NCI-H774 (cell line): Measurements from ENCODE around the gene BARD1.
"Not testable (repeated sequence)": the region's sequence is repeated elsewhere in the genome, so short reads cannot be mapped to it uniquely, and the experiment has no call there.

ENCODE experiments used
- DNase-seq: peaks from one replicate; lab custom pipeline; 2025; lab: John Stamatoyannopoulos, UW

Gene BARD1

DNA sequence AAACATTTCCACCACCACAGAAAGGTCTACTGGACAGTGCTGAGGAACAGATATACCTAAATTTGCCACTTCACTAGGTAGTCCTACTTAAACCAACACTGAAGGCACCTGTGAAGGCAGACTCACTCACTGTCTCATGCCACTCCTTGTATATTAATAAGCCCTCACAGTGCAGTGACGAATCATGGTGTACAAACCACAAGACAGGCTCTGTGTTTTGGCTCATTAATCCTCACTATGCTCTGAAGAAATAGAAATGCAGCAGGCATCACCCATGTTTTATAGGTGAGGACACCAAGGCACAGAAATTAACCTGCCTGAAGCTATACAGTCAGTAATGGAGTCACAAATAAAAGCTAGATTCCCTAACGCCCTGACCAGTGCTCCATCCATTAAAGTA is 44.3 kb downstream of the BARD1 start:
- DNase-seq, result no peak

DNA sequence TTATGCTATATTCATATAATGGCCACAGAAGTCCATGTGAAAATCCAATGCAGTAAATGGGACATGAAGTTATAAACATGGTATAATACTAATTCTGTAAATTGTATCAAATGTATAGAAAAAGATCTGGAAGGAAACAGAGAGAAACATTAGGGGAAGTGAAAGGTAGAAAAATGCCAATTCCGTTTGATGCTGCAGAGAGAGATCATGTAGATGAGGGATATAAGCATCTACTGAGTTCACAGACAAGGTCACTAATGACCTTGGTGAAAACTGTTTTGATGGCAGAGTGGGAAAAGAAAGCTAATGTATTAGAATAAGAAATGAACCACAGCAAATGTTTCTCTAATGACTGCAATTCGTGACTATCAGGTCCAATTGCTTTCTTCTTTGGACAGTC is 56.0 kb downstream of the BARD1 start:
- no peak for DNase-seq

DNA sequence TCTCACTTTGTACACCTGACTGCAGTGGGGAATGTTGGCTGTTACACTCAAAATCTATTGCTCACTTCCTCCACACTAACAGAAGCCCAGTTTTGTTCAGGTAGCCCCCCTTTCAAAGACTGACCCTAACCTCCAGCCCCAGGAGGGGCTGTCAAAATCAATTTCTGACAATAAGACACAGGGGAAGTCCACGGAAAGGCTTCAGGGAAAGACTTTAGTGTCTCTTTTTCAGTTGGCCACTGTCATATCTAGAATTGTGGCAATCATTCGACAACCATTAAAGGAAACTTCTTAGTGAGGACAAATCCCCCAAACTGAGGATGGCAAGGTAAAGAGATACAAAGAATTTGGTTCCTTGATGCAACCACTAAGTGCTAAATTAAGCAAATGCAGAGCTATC is 59.0 kb downstream of the BARD1 start:
- DNase-seq, result no peak

DNA sequence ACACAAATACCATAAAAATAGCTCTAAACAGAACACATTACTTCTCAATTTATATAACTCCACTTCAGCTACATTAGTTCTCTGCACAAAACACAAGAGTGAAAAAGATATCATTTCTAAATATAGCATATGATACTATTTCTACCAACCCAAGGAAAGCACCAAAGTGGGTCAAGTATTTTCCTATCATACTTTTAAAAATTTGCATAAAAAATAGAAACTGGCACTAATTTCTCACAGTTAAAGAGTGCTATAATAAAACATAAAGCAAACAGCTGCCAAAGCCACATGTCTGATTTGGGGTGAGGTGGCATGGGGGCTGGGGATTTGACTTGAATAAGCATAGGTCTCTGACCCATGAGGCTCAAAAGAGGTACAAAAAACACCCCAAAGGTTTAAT is 61.5 kb downstream of the BARD1 start:
- no peak for DNase-seq

DNA sequence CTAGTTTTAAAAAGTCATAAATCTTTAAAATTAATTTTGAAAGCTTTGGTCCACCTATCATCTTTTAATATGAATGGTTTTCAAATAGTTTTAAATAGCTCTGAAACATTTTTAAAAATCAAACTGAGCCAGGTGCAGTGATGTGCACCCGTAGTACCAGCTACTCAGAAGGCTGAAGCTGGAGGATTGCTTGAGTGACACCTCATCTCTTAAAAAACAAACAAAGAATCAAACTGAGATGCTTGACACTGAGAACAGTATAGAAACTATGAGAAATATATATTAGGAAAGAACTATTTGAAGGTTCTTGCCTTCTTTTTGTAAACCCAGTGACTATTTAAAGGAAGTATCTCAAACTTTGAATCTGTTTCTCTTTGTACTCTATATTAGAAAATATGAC is 67.4 kb downstream of the BARD1 start:
- DNase-seq, result no peak

DNA sequence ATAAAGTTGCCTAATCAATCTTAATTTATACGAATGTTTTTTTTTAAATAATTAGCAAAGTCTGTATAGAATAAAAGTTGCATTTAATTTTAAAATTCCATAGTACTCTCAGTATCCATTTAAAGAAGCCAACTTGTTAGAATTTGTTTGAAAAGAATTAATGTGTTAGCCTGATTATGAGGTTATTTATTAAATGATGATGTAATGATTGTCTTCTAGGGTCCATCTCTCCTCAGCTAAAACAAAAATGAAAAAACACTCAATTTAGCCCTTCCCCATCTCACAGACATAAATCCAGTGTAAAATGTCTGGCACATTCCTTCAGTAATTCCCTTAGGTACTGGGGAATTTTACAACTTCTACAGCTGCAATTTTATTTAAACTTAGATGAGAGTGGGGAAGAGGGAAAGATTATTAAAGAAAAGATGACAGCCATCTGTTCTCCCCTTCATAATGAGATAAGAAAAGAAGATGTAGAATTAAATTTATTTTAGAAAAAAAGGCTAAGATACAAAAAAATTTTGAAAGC is 68.6 kb downstream of the BARD1 start:
- DNase-seq, result no peak

DNA sequence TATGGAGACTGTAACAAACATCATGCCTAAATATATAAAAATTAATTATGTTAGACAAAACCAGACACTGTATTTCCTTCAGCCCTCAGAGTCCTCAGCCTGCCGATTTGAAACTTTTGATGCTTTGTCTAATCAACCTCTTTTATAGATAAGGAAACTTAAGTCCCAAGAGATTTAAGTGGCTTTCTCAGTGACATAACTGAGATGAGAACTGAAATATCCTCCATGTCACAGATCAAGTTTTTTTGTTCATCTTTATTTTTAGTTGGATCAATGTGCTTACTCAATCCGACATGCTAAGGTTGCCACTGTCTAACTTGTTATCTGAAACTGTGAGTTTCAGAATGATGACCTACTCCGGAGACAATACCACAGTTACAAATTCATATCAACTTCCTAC is 72.3 kb downstream of the BARD1 start:
- no peak for DNase-seq

DNA sequence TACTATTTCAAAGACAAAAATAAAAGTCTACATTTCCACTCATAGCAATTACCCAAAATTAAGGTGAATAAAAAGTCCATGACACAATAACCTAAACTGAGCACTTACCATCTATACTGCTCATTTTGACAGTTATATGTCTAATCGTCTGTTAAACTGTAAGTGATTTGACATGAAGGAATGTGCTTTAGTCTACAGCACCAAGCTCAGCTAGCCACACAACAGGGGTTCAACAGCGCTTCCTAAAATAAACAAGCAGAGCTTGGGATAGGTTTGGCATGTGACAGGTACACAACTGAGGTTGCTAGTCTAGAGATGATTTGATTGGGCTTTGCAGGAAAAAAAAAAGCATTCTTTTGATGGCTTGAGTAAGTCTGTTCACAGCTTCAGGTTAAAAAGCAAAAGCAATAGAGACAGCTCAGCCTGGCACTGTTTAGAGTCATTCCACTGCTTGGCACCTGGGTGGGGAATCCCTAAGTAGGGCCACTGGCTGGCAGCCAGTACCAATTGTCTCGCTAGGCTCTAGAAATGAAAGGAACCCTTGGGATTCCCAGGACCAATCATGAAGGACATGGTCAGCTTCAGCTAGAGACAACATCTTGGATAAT is 78.6 kb downstream of the BARD1 start:
- no peak for DNase-seq

DNA sequence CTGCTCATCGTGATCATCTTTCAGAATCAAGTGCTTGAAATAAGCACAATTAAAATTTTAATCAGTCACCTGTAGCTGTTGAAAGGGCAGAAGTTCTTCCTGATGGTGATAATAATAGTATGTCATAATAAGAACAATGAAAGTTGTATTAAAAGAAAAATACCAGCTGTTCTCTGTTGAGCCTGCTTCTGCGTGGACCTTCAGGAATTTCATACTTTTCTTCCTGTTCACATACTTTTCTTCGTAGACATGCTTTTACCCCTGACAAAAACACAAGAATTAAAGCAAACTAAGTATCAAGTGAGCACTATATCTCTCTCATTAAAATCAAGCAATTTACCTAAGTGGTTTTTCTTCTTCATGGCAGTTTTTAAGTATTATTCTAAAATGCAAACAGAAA is 79.2 kb downstream of the BARD1 start:
- DNase-seq, result no peak

DNA sequence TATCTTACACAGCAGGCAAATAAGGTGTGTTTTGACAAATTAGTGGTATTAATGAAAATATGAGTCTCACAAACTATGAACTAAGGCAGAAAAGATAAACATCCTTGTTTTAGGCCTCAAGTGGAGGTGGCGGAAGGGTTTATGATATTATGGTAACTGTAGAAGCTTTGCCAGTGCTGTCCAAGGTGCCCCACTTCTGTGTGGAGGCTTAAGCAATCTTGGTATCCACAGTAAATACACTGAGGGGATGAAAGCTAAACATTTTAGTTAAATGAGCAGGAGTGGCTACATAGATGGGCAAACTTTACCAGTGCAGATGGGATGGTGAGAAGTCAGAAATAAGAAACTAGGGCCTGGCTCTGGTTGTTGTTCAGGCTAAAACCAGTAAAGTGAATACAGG is 84.7 kb downstream of the BARD1 start:
- DNase-seq, result no peak

DNA sequence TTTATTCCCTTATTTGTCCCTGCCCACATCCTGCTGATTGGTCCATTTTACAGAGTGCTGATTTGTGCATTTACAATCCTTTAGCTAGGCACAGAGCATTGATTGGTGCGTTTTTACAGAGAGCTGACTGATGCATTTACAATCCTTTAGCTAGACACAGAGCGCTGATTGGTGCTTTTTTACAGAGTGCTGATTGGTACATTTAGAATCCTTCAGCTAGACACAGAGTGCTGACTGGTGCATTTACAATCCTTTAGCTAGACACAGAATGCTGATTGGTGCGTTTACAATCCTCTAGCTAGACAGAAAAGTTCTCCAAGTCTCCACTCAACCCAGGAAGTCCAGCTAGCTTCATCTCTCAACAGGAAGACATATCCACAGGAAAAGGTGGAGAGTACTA is 91.6 kb downstream of the BARD1 start:
- not testable (repeated sequence) for DNase-seq

DNA sequence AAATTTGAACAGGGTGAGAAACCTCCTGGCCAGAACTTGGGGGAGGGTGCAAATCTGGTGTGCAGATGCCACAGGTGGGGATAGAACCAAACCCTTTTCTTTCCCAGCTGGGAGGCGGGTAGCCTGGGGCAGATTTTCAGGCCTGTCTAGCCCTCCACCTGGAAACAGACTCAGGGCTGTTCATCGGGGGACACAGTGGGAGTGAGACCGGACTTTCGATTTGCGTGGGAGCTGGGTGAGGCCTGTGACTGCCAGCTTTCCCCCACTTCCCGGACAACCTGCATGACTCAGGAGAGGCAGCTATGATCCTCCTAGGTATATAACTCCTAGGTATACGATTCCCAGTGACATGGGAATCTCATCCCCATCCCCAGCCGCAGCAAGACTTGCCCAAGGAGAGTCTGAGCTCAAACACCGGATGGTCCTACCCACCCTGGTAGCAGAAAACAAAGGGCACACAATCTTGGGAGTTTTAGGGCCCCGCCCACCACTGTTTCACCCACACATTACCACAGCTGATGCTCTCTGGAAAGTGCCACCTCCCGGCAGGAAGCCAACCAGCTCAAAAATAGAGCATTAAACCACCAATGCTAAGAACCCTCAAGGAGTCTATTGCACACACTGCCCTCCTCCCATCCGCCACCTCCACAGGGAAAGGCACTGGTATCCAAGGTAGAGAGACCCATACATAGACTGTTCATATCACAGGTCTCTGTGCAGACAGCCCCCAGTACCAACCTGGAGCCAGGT is 92.5 kb downstream of the BARD1 start:
- DNase-seq, result no peak

DNA sequence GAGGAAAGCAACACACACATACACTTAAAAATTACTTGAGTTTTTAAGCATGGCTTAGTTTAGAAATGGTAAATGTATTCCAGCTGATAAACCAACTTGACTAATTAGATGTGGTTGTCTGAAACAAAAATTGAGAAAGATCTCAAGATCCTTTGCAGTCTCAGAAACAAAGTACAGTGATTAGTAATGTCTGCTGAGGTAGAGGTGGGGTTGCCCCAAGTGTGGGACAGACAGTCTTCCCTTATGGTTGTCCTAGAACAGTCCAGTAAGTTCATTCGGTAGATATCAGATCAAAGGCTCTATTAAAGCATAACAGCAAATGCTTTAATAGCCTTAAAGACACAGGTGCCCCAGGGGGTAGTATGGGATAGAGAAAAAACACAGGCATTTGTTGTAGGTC is 94.5 kb downstream of the BARD1 start:
- DNase-seq, result no peak

DNA sequence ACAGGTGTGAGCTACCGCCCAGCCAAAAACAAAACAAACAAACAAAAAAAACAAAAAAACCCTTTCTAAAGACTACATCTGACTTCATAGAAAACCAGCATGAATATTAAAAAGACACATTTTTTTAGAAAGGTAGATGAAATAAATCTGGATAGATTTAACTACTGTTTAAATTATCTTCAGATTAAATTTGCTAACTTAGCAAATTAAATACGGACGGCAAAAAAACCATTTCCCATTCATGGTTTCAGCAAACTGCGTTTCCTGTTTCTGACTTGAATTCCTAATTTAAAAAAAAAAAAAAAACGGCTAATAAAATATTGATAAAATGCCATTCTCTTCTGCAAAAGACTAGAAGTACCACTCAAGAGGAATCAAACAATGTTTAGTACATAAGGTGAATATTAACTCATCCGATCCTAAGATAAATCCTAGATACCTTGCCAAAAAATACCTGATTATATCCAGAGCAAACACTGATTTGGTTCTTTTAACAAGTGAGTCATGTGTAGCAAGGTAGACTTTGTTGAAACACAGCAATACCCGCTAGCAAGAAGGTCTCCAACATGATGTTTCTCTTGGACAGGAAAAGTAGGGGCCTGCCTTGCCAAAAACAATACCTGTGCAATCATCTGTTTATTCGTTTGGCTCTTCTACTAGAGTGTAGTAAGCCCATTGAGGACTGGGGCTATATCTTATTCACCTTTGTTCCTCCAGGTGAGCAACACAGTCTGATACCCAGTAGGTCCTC is 96.2 kb downstream of the BARD1 start:
- DNase-seq, result no peak

DNA sequence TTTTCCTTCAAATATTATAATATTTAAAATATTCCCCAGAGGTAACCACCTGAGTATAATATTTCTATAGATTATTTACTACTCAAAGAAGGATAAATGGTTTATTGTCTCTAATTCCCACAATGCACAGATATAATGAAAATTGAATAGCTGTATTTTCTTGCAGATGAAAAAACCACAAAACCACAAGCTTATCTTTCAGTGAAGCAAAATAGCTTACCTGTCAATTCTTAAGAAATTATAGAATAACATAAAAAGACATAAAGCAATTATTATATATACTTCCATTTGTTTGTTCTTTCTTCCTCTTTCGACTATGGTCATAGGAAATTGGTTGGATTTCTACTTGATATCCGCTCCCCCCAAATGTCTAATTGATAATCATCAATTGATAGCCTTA is 98.8 kb downstream of the BARD1 start:
- no peak for DNase-seq

DNA sequence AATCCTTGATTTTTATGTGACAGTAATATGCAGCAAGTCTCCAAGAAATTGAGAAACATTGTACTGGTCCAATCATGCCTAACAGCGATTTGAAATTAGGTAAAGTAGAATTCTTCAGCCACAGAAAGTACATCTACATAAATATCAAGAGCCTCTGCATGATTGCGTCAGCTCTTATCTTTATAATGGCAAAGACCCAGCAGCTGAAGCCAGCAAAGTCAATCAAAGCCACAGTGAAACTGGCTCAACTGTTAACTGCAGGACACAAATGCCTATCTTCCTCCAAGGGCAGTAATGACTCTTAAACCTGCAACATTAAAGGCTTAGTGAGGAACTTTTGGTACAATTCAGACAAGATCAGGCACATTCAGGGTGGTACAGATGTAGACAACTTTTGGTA is 102.5 kb downstream of the BARD1 start:
- no peak for DNase-seq

DNA sequence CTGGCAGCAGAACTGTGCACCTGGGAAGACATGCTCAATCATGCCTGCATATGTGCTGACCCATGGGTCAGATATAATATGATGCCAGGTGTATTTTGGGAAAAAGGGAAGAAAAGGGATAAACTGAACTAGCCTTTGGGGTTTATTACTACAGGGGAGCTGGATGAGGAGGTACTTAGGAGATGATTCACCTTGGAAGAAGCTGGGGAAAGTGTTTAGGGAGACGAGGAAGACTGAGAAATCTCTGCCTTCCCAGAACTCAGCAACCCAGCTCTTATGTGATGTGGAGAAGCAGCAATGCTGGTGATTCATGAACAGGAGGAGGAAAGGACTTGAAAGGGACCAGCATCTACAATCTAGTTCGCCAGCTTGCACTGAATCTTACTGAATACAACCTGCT is 110.2 kb downstream of the BARD1 start:
- DNase-seq, result no peak

DNA sequence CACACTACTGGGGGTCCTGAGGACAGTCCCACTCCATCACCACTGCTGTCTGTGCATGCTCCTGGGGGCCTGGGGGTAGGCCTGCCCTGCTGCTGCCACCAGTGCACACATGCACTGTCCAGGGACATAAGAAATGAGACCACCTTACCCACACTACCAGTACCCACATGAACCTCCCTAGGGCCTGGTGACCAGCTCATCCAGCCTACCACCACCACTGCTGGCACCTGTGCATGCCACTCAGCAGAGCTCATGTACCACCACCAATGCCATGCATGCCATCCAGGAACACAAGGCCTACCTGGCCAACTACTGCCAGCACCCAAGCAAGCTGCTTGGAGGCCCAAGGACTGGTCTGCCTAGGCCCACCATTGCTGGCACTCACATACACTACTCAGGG is 112.8 kb downstream of the BARD1 start:
- no peak for DNase-seq

DNA sequence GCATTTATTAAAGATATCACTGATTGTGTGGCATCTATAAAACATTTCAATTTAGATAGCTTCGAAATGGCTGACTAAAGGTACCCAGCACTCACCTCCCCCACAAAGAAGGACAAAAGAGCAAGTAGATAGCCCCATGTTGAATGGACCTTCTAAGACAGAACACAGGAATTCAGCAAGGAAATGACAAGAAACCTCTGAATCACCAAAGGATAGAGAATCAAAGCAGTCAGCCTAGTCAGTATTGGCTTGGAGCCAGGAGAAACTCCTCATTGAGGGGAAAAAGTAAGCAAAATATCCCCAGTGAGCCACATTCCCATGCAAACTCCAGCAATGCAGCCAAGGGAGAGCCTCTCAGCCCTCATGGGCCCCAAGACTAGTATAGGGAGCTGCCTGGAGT is 113.7 kb downstream of the BARD1 start:
- DNase-seq, result no peak

DNA sequence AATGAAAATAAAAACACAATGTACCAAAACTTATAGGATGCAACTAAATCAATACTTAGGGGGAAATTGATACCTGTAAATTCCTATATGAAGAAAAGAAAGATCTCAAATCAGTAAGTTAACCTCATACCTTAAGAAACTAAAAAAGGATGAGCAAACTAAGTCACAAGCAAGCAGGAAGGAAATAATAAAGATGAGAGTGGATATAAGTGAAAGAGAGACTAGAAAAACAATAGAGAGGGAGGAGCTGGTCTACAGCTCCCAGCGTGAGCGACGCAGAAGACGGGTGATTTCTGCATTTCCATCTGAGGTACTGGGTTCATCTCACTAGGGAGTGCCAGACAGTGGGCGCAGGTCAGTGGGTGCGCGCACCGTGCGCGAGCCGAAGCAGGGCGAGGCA is 125.9 kb downstream of the BARD1 start:
- DNase-seq, result not testable (repeated sequence)

DNA sequence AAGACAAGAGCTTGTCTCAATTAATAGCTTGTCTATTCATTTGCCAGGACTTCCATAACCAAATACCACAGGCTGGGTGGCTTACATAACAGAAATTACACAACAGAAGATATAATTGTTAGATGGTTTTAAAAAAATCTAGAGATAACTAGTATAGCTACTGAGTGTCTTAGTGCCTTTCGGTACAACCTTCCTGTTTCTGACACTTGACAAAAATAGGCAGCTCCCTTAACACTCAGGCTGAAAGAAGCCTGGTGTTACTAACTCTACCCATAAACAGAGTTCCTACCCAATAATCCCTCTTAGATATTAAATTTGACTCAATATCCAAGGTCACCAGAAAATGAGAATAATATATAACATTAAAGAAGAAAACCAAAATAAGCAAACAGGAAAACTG is 129.7 kb downstream of the BARD1 start:
- DNase-seq, result no peak

DNA sequence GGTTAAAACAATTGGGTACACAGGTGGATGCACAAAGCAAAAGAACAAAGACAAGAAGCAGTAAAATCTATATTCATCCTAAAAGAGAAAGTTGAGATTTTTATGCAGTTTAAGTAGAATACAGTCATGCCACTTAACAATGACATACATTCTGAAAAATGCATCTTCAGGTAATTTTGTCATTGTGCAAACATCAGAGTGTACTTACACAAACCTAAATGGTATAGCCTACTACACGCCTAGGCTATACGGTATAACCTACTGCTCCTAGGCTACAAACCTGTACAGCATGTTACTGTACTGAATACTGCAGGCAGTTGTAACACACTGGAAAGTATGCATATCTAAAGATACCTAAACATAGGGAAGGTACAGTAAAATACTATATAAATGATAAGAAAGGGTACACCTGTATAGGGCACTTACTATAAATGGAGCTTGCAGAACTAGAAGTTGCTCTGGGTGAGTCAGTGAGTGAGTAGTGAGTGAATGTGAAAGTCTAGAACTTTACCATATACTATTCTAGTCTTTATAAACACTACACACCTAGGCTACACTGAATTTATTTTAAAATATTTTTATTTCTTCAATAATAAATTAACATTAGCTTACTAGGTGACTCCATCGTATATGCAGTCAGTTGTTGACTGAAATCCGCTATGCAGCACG is 132.9 kb downstream of the BARD1 start:
- DNase-seq, result no peak
